Stimulated activated CD4-positive, alpha-beta T cell treated with anti-CD3 and anti-CD28 coated beads, TNF-alpha, amount 100 ng/mL, for 24 hours (primary cell): ENCODE results near the gene MYO10.

Experiments
- DNase-seq, 3 experiments: peaks; one replicate each; pipeline ENCODE4 v3.0.0-alpha.2; 2020; ENCODE audit warnings: low read depth in 3 of 3

MYO10 gene

DNA sequence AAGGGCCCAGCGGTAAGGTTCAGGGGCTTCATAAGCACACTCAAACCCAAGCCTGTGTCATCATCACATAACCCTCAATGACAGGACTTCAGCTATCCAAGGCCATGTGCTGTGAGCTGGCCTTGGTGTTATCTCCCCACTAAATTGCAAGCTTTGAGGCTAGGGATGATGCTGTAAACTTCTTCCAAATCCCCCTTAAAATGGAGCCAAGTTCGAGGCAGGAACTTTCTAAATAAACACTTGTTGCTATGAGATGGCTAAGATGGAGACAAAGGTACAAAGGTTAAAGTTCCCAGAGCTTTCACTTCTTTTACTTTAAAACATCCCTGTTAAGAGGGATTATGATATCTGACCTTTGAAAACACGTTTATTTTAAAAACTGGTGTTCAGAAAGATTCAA is 123.6 kb downstream of the MYO10 start:
- no peak for DNase-seq

- DNase-seq, result no peak
These were observed 125.8 kb downstream of the MYO10 start for GRCh38 chr5:16810208-16810854.

DNA sequence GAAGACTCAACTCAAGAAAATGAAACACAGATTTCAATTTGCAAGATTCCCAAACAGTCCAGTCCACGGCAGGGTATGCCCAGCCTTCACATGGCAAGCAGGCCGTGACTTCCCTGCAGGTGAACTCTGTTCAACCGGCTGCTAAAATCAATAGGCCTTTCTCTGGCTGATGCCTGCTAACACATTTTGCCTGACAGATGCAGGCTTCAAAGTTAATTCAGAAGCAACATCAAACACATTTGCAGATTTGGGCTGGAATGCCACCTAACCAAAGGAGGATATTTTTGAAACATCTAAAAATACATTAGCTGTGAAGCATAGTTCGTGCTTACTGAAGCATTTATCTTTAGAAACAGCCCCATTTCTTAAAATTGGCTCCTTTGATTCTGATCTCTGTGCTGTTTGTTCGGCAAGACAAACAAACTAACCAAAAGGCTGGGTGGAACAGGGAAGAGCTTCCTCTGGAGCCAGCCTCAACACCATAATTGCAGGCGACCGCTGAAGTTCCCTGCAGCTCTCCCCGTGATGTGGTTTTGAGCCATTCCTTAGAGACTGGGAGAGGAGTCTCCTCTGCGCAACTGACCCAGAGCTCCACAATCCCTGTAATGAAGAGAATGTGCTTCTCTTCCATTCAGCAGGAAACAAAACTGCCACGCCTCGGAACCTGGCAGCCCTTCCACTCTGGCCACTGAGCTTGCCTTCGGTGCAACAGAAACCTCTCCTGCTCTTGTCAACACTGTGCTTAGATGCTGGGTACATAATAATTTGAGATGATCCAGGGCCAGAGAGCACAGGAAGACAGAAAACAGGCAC is 126.5 kb downstream of the MYO10 start:
- no peak for DNase-seq

DNA sequence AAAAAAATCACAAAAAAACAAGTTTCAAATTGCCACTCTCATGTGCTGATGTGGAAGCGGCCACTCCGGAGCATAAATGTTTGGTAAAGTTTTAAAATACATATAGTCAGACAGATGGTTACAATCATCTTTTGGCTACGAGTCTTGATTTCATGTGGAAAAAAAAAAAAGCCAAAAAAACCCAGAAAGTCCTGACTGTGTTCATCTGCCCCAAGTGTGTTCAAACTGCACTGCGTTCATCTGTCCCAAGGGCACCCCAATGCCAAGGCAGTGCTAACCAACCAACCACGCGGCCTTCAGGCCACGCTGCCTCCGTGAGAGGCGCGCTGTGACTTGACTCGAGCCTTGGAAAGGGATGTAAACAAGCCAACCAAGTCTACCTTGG is 127.1 kb downstream of the MYO10 start:
- no peak for DNase-seq

- DNase-seq, result no peak
These were observed 128.1 kb downstream of the MYO10 start for GRCh38 chr5:16808021-16808420.

DNA sequence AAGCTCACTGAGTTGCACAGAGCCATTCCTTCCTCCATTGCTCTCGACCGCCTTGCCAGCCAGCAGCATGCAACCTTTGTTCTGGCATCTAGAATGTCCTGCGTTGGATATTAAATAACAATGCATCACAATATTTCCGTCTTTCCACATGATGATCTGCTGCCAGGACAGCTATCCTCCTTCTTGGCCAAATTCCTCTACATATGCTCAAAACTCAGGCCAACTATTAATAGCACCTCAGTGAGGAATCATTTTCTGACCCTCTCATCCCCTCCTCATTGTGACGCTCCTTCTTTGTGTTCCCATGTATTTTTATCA is 128.6 kb downstream of the MYO10 start:
- no peak for DNase-seq

- DNase-seq, result no peak
These were observed 129.2 kb downstream of the MYO10 start for GRCh38 chr5:16806711-16807546.

GRCh38 chr5:16805486-16805885 is 130.6 kb downstream of the MYO10 start:
- DNase-seq, result no peak

DNA sequence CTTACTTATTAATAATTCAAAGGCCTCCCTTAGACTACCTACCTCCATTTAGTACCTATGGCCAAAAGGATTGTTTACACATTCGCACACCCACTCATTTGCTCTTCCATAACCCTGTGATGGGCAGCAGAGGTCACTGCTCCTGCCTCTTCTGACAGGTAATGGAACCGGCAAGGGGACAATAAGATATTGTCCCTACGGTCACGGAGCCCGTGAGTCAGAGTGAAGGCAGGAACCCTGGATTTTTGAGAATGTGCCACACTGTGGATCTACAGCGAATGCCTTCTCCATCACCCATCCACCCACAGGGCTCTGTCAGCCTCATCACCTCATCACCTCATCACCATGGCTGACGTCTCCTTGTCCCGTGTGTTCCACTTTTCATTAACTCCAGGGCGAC is 132.3 kb downstream of the MYO10 start:
- DNase-seq, result no peak

GRCh38 chr5:16800477-16800876 is 135.6 kb downstream of the MYO10 start:
- no peak for DNase-seq

GRCh38 chr5:16799796-16800195 is 136.3 kb downstream of the MYO10 start:
- DNase-seq, result no peak

- no peak for DNase-seq
These were observed 138.1 kb downstream of the MYO10 start for GRCh38 chr5:16797951-16798350.

DNA sequence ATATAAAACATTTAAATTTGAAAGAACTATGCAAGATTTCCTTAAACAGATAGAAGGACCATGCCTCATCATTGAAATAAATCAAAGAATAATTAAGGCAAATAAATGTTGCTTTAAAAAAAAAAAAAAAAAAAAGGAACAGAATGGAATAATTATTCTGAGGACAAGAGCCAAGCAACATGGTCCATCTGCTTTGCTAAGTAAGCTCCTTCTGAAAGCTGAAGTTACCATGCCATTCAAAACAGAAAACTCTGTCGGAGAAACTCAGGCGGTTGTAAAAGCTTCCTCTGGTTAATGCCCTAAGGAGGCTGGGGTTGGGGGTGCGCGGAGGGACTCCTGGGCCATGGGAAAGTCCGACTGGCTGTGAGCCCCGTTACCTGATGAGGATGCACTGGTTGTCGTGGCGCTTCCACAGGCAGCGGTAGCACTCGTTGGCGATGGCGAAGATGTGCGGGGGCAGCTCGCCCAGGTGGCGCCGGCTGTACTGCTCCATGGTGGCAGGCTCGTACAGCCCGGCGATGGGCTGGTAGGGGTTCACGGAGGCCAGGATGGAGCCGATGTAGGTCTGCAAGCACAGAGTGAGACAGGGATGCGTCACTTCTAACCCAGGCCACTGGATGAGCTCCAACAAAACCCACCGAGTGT is 141.7 kb downstream of the MYO10 start:
- DNase-seq, result no peak

DNA sequence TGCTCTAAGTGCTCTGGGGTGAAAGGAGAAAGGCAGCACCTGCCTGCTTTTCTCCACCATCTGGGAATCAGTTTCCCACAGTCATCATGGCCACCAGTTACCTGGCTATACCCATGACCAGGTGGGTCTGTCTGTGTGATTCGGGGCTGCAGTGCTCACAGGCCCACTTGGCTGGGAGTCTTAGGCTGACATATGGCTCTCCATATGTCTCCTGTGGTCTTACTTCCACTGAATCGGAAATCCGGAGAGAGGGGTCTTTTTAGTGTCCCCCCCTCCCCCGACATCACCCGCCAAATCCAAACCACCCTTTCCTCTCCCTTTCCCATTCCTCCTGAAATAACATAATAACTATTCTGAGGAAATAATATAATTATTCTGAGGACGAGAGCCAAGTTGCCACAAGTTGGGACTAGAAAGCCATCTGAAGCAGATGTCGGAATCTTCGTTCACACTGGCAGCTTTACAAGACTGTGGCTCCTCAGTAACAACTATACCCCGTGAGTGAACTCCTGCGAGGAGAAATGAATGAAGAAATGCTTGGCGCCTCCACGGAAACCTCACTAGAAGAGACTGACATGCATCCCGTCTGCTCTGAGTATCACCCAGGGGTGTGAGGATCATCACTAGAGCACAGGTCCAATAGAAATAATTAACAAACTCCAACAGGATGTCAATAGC is 143.4 kb downstream of the MYO10 start:
- DNase-seq, result no peak

DNA sequence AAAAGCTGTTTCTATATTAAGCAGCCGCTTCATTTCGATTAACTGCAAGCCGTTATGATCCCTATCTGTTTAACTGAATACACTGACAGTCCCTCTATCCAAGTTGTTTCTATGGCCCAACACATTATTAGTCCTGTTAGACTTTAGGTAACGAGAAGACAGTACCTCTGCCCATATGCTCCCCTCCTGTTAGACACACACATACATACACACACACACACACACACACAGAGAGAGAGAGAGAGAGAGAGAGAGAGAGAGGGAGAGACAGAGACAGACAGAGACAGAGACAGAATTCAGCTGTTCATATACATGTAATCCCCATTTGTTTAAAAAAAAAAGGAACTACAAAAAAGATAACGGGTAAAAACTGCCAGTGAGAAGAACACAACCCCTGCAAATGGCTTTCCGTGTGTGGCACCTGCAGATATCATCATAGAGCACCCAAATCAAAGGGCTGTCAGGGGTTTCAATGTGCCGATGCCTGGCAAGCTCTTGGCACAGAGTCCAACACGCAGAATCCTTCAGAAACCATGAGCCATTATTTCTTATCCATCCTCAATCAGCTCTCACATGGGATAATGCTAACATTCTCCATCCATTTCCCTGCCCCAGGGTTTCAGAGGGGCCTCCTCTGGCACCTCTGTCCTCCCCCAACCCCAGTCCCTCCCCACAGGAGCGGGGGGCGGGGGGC is 144.0 kb downstream of the MYO10 start:
- no peak for DNase-seq

- no peak for DNase-seq
These were observed 144.9 kb downstream of the MYO10 start for GRCh38 chr5:16791036-16791705.

GRCh38 chr5:16788957-16789356 is 147.1 kb downstream of the MYO10 start:
- DNase-seq, result no peak

- no peak for DNase-seq
These were observed 148.8 kb downstream of the MYO10 start for GRCh38 chr5:16787278-16787677.

DNA sequence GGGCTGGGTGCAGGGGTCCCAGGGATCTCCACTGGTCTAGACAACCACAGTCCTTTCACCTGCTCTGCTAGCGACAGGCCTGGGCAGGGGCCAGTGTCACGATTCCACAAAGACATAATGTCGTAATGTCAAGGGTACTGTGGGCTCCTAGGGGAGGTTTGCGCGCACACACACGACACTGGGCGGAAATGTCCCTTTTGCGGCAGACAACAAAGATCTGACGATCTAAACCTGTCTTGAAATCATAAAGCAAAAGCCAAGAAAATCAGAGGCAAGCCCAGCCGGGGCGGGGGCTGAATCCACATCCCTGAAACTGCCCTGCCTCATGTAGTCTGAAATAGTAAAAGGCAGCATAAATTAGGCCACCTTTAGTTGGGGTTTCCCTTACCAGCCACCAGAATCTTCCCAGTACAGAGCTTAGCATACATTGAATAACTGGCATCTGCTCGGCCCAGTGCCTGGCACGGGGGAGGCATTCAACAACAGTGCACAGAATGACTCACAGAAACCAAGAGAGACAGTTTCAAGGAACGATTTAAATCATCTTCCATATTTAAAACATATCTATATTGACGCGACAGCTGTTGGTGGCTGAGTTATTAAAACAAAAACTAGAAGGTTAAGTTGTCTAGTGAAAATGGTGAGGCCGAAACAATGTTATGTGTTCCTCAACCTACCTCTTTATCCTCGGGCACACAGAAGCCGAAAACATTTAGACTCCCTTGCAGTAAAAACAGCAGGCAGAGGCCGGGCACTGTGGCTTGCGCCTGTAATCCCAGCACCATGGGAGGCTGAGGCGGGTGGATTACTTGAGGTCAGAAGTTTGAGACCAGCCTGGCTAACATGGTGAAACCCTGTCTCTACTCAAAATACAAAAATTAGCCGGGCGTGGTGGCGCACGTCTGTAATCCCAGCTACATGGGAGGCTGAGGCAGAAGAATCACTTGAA is 151.0 kb downstream of the MYO10 start:
- peak; percentile 13 to 57 (median 22) for DNase-seq
